Type B pancreatic cell (in vitro differentiated cells): ENCODE measurements around the gene SMAD7. TPM values are rescaled to one million over a fixed set of nuclear protein-coding genes. Genes with fewer than 3 reads are reported as not detected.

Experiments
- DNase-seq: peaks from one replicate; pipeline ENCODE4 v3.0.0; 2021; ENCODE audit warnings: mixed read lengths; ENCODE audit not compliant: unreplicated experiment; ENCODE audit errors: extremely low spot score
- H3K27ac Mint-ChIP-seq: 2 replicates; pipeline ENCODE4 v1.8.0; 2021; ENCODE audit warnings: mild to moderate bottlenecking, mixed read lengths
- H3K27me3 Mint-ChIP-seq: 2 replicates; pipeline ENCODE4 v1.8.0; 2021; ENCODE audit warnings: mixed read lengths
- H3K36me3 Mint-ChIP-seq: 2 replicates; pipeline ENCODE4 v1.8.0; 2021; ENCODE audit warnings: mixed read lengths
- H3K4me1 Mint-ChIP-seq: one replicate; pipeline ENCODE4 v1.8.0; 2021; ENCODE audit warnings: mixed read lengths; ENCODE audit not compliant: unreplicated experiment
- H3K4me3 Mint-ChIP-seq: 2 replicates; pipeline ENCODE4 v1.8.0; 2021; ENCODE audit warnings: mild to moderate bottlenecking, mixed read lengths
- H3K9me3 Mint-ChIP-seq: 2 replicates; pipeline ENCODE4 v1.8.0; 2021; ENCODE audit warnings: mixed read lengths
- total RNA-seq: library from RNA; stranded (reverse); gene quantifications from 2 replicates; pipeline ENCODE4 v1.2.1, GENCODE V29; 2021; ENCODE audit warnings: low replicate concordance
- TF ChIP-seq, protein P1 (sequence below): fragments of 200-600 bp; sonication (generic); conservative IDR thresholded peaks from 2 replicates; pipeline ENCODE4 v1.5.0; 2021; ENCODE audit warnings: antibody characterized with exemption, mild to moderate bottlenecking

SMAD7 gene
- total RNA-seq, 1 donor from 2014 or later = 17.8 TPM

GRCh38 chr18:48889981-48890762 lies 60.6 kb downstream of the SMAD7 start:
- Mint-ChIP-seq H3K36me3 (no peaks in the 10 kb centered on the region), H3K9me3 (no peaks in the 10 kb centered on the region), H3K4me3 (peak overlapping the region; percentile 28), H3K4me1 (peaks cover 42% of the 10 kb centered on the region), H3K27me3 (no peaks in the 10 kb centered on the region), H3K27ac (no peak overlapping the region)
- no peak for DNase-seq
- TF ChIP-seq, protein P1, sequence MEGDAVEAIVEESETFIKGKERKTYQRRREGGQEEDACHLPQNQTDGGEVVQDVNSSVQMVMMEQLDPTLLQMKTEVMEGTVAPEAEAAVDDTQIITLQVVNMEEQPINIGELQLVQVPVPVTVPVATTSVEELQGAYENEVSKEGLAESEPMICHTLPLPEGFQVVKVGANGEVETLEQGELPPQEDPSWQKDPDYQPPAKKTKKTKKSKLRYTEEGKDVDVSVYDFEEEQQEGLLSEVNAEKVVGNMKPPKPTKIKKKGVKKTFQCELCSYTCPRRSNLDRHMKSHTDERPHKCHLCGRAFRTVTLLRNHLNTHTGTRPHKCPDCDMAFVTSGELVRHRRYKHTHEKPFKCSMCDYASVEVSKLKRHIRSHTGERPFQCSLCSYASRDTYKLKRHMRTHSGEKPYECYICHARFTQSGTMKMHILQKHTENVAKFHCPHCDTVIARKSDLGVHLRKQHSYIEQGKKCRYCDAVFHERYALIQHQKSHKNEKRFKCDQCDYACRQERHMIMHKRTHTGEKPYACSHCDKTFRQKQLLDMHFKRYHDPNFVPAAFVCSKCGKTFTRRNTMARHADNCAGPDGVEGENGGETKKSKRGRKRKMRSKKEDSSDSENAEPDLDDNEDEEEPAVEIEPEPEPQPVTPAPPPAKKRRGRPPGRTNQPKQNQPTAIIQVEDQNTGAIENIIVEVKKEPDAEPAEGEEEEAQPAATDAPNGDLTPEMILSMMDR = no peak

- TF ChIP-seq, protein P1 = no peak
- H3K4me3 Mint-ChIP-seq = peak overlapping the region; percentile 28
- no peaks in the 10 kb centered on the region for H3K36me3 Mint-ChIP-seq
- DNase-seq = no peak
- no peaks in the 10 kb centered on the region for H3K9me3 Mint-ChIP-seq
- H3K4me1 Mint-ChIP-seq = peaks cover 38% of the 10 kb centered on the region
- H3K27me3 Mint-ChIP-seq = no peaks in the 10 kb centered on the region
- H3K27ac Mint-ChIP-seq = no peak overlapping the region
These were observed 61.4 kb downstream of the SMAD7 start for GRCh38 chr18:48889115-48889941.

DNA sequence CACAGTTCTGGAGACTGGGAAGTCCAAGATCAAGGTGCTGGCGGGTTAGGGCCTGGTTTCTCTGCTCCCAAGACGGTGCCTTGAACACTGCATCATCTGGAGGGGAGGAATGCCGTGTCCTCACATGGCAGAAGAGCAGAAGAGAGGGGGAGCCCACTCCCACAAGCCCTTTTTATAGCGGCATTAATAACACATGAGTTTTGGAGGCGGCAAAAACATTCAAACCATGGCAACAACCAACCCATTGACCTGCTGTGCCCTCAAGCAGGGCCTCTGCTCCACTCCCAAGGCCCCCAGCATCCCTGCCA lies 62.0 kb downstream of the SMAD7 start:
- TF ChIP-seq, protein P1 = no peak
- H3K4me1 Mint-ChIP-seq = peaks cover 38% of the 10 kb centered on the region
- H3K4me3 Mint-ChIP-seq = no peak overlapping the region
- no peaks in the 10 kb centered on the region for H3K27me3 Mint-ChIP-seq
- H3K27ac Mint-ChIP-seq = no peak overlapping the region
- no peaks in the 10 kb centered on the region for H3K36me3 Mint-ChIP-seq
- DNase-seq = no peak
- H3K9me3 Mint-ChIP-seq = no peaks in the 10 kb centered on the region

GRCh38 chr18:48887905-48888772 lies 62.6 kb downstream of the SMAD7 start:
- peaks cover 35% of the 10 kb centered on the region for H3K4me1 Mint-ChIP-seq
- TF ChIP-seq, protein P1 = no peak
- H3K27me3 Mint-ChIP-seq = no peaks in the 10 kb centered on the region
- H3K4me3 Mint-ChIP-seq = no peak overlapping the region
- H3K27ac Mint-ChIP-seq = no peak overlapping the region
- no peaks in the 10 kb centered on the region for H3K9me3 Mint-ChIP-seq
- H3K36me3 Mint-ChIP-seq = no peaks in the 10 kb centered on the region
- no peak for DNase-seq

GRCh38 chr18:48887294-48887904 lies 63.4 kb downstream of the SMAD7 start:
- no peaks in the 10 kb centered on the region for H3K27me3 Mint-ChIP-seq
- peaks cover 5% of the 10 kb centered on the region for H3K9me3 Mint-ChIP-seq
- TF ChIP-seq, protein P1 = no peak
- no peak for DNase-seq
- H3K4me3 Mint-ChIP-seq = no peak overlapping the region
- H3K27ac Mint-ChIP-seq = no peak overlapping the region
- peaks cover 29% of the 10 kb centered on the region for H3K4me1 Mint-ChIP-seq
- no peaks in the 10 kb centered on the region for H3K36me3 Mint-ChIP-seq
